Activated CD8-positive, alpha-beta memory T cell treated with anti-CD3 and anti-CD28 coated beads for 1 hour (primary cell): ENCODE results near the gene SELENOT.
"Not testable (repeated sequence)": the region's sequence is repeated elsewhere in the genome, so short reads cannot be mapped to it uniquely, and the experiment has no call there.

Experiments used
- DNase-seq, 2 donors: peaks; one replicate each; pipeline ENCODE4 v3.0.0-alpha.2; 2020; ENCODE audit warnings: low read depth in 1 of 2; ENCODE audit errors: extremely low read depth in 1 of 2

The SELENOT gene, protein sequence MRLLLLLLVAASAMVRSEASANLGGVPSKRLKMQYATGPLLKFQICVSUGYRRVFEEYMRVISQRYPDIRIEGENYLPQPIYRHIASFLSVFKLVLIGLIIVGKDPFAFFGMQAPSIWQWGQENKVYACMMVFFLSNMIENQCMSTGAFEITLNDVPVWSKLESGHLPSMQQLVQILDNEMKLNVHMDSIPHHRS

DNA sequence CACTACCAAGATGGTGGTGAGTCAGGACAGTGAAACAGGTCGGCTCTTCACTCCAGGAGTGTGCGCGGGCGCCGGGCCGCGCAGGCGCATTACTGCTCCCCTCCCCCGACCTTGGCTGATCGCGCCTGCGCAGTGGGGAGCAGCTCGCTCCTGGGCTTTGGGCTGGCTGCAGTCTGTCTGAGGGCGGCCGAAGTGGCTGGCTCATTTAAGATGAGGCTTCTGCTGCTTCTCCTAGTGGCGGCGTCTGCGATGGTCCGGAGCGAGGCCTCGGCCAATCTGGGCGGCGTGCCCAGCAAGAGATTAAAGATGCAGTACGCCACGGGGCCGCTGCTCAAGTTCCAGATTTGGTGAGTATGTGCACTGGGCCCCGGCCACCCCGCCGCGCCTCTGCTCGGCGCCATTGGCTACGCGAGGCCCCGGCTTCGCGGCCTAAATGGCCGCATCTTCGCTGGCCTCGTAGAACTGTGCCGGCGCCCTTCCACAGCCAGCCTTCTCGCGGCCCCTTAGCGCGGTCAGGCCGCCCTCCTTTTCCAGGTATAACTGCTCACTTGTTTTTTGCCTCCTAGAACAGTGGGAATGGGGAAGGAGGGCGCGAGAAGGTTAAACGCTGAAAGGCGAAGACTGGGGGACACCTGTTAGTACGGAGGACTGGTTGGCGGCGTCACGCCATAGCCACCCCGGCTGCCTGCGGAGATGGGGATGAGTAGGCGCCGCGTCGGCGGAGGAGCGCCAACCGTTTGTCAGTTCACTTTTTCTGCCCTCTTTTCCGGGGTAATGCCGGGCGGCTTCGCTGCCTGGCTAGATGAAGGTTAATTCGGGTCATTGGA lies at the start of gene SELENOT:
SELENOT (plus strand) TSS at position 169 of the 827 bp plus-strand sequence; CDS start at position 211, 42 bp downstream.
- DNase-seq = peak; percentile 79 to 91

GRCh38 chr3:150555859-150556436 lies 47.2 kb upstream of the SELENOT start:
- DNase-seq = no peak

- DNase-seq = no peak
Observed at GRCh38 chr3:150556792-150557191, 46.3 kb upstream of the SELENOT start.

DNA sequence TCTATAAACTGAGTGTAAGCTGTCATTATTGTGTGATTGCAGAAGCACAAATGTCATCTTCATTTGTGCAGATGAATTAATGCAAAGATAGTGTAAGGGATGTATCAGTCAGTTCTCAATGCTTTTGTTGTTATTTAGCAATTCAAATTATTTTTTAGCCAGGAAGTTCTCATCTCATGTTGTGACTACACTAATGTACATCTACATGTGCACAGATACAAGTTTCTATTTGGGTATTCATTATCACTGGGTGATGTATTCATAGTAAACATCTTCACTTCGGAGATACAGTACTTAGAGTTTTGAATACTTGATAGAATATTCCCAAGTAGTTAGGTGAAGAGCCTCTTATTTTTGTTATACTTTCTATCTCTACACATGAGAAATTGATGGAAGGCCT lies 45.4 kb upstream of the SELENOT start:
- DNase-seq = no peak

DNA sequence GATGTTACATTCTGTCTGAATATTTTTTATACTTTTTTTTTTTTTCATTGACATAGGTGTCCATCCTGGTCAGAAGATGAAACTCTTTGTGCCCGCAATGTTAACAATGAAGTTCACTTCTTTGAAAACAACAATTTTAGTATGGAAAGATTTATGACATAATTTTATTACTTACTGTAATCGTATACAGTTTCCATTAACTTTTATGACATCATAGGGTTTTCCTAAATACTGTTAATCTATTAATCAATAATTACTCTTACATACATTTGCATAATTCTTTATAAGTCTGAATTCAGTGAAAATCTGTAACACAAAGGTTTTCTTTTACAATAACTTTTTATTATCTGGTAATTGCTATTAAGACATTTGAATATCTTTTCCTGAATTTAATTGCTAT lies 38.9 kb upstream of the SELENOT start:
- no peak for DNase-seq

DNA sequence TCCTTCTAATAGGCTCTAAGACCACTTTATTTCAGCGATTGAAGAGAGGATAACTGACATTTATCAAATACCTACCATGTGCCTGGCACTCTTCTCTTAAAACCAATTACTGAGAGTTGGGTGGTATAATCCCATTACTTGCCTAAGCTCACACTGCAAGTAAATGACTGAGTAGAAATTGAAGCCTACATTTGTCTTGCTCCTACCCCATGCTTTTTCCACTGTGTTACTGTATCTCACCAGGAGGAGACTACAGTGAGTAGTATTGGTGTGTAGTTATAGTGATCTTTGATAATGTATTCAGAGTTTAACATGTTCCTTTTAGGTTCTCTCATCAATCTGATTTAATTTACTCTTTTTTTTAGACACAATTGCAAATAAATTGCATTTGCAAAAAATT lies 35.8 kb upstream of the SELENOT start:
- no peak for DNase-seq

DNA sequence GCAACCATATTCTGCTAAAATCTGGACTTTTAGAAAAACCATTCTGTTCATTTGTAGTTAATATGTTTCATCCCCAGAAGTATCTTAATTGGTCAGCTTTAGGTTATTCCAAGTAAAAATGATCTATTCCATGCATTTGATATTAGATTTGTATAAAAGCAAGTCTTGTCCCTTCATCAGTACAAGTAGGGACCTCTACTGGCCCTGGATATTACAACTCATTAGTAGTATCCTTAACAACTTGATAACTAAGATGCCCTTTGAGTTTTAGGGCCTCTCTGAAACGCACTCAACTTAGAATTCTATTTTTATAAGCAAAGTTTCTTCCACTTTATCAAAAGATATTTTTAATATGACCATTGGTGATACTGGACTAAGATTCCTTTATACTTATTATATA lies 25.3 kb upstream of the SELENOT start:
- DNase-seq = no peak

- no peak for DNase-seq
Observed at GRCh38 chr3:150581174-150581573, 21.9 kb upstream of the SELENOT start.

DNA sequence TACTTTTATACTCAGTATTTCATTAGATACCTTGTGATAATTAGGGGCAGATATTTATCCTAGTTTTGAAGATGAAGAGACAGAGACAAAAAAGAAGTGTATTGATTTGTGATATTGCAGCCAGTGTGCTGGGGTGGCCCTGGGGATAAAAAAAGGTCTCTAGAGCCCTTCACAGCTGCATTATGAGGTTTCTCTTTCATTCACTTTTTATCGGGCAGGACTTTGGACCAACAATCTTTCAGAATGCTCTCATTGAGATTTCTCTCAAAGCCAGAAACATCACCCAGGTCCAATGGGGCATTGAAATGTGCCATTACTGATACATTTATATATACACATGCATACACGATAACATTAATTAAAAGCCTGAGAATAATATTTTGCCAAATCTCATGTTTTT lies 20.5 kb upstream of the SELENOT start:
- no peak for DNase-seq

DNA sequence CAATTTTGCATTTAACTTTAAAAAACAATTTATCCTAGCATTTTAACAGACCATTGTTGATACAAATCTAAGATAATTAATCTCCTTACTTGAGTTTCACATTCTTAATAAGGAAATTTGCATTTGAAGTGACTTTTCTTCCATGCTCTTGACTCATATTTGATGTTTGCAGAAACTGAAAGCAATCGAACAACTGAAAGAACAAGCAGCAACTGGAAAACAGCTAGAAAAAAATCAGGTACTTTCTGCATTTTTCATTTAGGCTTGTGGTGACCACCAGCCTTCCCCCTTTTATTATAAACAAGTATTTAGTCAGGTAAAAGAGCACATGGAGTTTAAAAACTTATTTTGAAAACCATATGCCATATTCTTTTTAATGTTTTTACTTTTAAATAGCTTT lies 20.1 kb upstream of the SELENOT start:
- no peak for DNase-seq

- no peak for DNase-seq
Observed at GRCh38 chr3:150588027-150588830, 14.9 kb upstream of the SELENOT start.

DNA sequence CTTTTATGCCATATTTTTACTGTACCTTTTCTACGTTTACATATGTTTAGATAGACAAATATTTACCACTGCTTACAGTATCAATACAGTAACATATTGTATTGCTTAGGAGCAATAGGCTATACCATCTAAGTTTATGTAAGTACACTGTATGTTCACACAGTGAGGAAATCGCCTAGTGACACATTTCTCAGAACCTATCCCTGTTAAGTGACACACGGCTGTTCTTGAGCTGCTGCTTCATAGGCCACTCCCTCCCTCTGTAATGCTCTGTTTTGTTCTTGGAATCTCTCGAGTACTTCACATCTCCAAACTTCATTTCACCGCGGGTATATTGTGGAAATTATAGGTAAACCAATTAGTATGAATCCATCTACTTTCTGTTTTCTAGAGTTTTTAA lies 13.4 kb upstream of the SELENOT start:
- DNase-seq = no peak

- no peak for DNase-seq
Observed at GRCh38 chr3:150594150-150594549, 9.0 kb upstream of the SELENOT start.

DNA sequence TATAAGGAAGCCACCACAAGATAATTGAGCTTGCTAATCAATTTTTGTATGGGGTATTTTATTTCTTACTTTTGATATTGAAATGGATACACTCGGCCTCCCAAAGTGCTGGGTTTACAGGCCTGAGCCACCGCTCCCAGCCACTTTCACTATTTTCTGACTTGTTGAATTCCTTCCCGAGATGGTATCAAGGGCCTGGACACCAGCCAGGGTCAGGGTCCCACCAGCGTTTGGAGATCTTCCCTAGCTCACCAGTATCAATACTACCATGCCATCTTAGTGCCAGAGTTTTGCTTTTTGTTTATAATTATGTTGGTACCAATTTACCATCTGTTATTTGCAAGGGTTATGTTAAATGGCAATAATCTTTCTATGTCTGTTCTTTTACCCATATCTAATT lies 5.5 kb upstream of the SELENOT start:
- DNase-seq = no peak

DNA sequence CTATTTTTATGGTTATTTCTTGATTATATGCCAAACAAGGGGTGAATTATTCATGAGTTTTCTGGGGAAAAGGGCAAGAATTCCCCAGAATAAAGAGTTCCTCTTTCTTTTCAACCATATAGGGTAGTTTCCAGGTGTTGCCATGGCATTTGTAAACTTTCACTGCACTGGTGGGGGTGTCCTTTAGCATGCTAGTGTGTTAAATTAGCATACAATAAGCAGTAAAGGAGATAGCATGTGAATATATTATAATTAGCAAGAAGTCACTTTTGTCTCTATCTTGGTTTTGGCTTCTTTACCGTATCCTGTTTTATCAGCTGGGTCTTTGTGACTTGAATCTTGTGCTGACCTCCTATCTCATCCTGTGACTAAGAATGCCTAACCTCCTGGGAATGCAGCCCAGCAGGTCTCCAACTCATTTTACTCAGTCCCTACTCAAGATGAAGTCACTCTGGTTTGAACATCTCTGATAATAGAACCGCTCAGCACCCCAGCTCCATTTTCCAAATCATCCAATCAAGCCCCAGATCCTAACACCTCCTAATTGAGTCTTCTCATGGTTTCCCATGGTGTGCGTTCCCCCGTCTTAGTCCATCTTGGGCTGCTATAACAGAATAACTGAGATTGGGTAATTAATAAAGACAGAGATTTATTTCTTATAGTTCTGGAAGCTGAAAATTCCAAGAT lies 3.4 kb upstream of the SELENOT start:
- no peak for DNase-seq

DNA sequence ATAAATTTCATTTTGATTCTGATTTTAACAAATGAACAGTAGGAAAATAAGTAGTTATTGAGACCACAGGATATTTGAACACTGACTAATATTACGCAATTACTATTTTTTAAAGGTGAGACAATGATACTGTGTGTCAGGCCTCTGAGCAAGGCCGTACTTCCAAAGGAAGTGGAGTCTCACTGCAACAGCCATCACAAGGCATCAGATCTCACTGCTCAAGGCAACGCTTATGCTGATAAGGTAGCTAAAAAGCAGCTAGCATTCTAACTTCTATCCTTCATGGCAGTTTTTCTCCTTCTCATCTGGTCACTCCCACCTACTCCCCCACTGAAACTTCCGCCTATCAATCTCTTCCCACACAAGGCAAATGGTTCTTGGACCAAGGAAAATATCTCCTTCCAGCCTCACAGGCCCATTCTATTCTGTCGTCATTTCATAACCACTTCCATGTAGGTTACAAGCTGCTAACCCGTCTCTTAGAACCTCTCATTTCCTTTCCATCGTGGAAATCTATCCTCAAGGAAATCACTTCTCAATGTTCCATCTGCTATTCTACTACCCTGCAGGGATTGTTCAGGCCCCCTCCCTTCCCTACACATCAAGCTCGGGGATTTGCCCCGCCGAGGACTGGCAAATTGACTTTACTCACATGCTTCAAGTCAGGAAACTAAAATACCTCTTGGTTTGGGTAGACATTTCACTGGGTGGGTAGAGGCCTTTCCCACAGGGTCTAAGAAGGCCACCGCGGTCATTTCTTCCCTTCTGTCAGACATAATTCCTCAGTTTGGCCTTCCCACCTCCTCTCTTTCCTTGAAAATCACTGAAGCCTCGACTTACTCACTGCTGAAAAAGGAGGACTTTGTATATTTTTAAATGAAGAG lies 2.2 kb upstream of the SELENOT start:
- not testable (repeated sequence) for DNase-seq

DNA sequence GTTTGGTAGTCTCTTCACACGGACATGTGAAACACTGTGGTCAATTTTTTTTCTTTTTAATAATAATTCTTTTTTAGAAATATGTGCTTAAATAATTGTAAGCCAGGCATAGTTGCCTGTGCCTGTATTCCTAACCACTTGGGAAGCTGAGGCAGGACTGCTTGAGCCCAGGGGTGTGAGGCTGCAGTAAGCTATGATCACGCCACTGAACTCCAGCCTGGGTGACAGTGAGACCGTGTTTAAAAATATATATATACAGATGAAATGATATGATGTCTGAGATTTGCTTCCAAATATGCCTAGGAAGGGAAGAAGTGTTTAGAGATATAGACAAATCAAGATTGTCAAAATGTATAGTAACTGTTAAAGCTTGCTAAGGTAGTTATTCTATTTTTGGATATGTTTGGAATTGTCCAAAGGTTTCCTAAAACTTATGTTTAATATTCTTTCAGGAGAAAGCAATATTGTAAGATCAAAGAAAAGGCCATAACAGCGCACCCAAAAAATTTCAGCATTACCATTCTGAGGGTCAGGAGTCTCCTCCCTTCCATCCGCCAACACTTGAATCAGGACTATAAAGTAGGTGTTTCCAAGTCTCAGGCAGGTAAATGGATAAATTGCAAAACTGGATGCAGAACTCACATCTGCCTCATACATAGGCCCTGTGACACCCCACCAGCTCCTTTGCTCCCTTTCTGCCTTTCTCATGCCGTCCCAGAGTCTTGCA lies 532 bp upstream of the SELENOT start:
- no peak for DNase-seq

GRCh38 chr3:150603980-150604319 lies 829 bp downstream of the SELENOT start:
- DNase-seq = no peak

GRCh38 chr3:150605998-150606641 lies 3.0 kb downstream of the SELENOT start:
- no peak for DNase-seq
